ENCODE results near the gene ZSWIM6.

DNA sequence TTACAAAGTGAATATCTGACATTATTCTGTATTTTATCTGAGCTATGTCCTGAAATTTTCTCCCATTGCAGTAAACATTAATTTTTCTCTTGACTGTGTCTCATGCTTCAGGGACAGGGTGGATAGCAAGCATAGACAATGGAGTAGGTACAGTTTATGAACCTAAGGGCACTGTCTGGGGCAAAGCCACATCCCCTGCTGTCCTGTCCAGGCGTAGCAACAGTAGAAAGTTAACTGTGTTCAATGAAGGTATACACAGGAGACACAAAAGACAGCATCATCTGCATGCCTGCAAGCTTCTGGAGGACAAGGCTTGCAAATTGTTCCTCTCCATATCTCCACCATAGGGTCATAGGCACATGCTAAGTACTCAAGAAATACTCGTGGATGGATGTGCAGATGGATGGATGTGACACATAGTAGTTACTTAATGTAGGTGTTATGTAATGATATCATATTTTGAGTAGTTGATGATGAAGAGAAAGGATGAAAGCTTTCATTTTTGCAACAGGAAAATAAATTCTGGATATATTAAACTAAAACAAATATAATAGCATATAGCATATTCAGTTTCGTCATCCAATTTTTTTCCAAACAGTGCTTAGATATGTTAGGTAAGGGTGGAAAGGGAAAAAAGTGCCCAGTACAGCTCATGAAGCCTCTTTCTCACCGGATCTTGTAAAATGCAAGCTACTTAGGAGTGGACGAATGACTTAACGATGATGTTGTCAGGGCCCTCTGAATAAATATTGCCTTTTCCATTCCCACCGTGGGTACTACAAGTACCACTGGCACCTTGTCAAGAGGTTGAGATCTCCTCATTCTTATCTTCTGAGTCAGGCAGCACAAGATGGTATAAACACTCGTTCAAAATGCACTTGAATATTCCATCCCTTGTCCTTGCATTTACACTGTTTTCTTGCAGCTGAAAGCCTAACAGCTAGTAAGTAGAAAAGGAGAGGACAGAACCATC, 19.9 kb upstream of the ZSWIM6 start:
- TF ChIP-seq, protein P1, sequence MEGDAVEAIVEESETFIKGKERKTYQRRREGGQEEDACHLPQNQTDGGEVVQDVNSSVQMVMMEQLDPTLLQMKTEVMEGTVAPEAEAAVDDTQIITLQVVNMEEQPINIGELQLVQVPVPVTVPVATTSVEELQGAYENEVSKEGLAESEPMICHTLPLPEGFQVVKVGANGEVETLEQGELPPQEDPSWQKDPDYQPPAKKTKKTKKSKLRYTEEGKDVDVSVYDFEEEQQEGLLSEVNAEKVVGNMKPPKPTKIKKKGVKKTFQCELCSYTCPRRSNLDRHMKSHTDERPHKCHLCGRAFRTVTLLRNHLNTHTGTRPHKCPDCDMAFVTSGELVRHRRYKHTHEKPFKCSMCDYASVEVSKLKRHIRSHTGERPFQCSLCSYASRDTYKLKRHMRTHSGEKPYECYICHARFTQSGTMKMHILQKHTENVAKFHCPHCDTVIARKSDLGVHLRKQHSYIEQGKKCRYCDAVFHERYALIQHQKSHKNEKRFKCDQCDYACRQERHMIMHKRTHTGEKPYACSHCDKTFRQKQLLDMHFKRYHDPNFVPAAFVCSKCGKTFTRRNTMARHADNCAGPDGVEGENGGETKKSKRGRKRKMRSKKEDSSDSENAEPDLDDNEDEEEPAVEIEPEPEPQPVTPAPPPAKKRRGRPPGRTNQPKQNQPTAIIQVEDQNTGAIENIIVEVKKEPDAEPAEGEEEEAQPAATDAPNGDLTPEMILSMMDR (conservative IDR thresholded peaks at IDR 0.05) = no peak
- TF ChIP-seq EZH2 (IDR thresholded peaks at IDR 0.05; ENCODE audit: low read depth) = no peak
